ENCODE data around the gene SAMD11.
A peak's percentile ranks its signal among the peaks of the same experiment; 100 is the strongest.

SAMD11 gene

GRCh38 chr1:908661-909060, 15.1 kb upstream of the SAMD11 start:
- no peak for TF ChIP-seq CTCF (IDR thresholded peaks at IDR 0.05; ENCODE audit: insufficient read depth, missing control alignments)
- no peak for DNase-seq (ENCODE audit: insufficient read length, low spot score)
- FAIRE-seq = no peak

- no peak for TF ChIP-seq CTCF (IDR thresholded peaks at IDR 0.05; ENCODE audit: insufficient read depth, missing control alignments)
- DNase-seq (ENCODE audit: insufficient read length, low spot score) = no peak
These were observed 13.8 kb upstream of the SAMD11 start for GRCh38 chr1:909861-910310.

GRCh38 chr1:910311-910880, 13.3 kb upstream of the SAMD11 start:
- no peak for FAIRE-seq
- TF ChIP-seq CTCF (IDR thresholded peaks at IDR 0.05; ENCODE audit: insufficient read depth, missing control alignments) = no peak
- DNase-seq (ENCODE audit: insufficient read length, low spot score) = no peak

More at GRCh38 chr1:909861-910310, 13.8 kb upstream of the SAMD11 start:
- FAIRE-seq = no peak

GRCh38 chr1:910881-911721, 12.6 kb upstream of the SAMD11 start:
- no peak for TF ChIP-seq CTCF (IDR thresholded peaks at IDR 0.05; ENCODE audit: insufficient read depth, missing control alignments)
- FAIRE-seq (no peak), DNase-seq (ENCODE audit: insufficient read length, low spot score) (peak; percentile 9)

GRCh38 chr1:911875-912739, 11.6 kb upstream of the SAMD11 start:
- TF ChIP-seq CTCF (IDR thresholded peaks at IDR 0.05; ENCODE audit: insufficient read depth, missing control alignments) = no peak
- no peak for FAIRE-seq
- DNase-seq (ENCODE audit: insufficient read length, low spot score) = peak; percentile 22

- no peak for FAIRE-seq
- no peak for TF ChIP-seq CTCF (IDR thresholded peaks at IDR 0.05; ENCODE audit: insufficient read depth, missing control alignments)
- DNase-seq (ENCODE audit: insufficient read length, low spot score) = no peak
These were observed 10.9 kb upstream of the SAMD11 start for GRCh38 chr1:912740-913301.

Measured in D721Med (cell line).